ENCODE results near the gene BSCL2.
"Not testable (repeated sequence)": the region's sequence is repeated elsewhere in the genome, so short reads cannot be mapped to it uniquely, and the experiment has no call there.

Gene BSCL2

DNA sequence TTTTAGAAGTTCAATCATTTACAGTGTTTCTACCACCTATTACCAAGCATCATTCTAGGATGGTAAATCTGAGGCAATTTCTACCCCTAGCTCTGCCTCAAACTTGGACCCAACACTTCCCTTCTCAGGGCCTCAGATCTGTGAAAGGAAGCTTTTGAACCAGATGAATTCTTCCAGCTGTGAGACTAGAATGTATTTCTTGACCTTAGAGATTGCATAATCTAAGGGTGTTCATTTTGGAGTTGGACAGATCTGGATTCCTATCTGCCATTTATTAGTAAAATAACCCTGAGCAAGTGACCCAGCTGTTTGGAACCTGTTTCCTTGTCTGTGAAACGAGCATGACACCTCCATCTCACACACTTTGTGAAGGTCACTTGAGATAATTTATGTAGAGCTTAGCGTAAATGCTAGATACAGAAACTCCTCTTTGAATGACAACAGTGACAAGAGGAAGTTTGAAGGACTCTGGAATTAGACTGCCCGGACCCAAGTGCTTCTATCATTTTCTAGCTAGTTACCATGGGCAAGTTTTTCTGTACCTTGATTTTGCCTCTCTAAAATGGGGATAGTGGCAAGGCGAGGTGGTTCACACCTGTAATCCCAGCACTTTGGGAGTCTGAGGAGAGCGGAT is 50.3 kb downstream of the BSCL2 start:
- no peak for DNase-seq (ENCODE audit: low spot score)

DNA sequence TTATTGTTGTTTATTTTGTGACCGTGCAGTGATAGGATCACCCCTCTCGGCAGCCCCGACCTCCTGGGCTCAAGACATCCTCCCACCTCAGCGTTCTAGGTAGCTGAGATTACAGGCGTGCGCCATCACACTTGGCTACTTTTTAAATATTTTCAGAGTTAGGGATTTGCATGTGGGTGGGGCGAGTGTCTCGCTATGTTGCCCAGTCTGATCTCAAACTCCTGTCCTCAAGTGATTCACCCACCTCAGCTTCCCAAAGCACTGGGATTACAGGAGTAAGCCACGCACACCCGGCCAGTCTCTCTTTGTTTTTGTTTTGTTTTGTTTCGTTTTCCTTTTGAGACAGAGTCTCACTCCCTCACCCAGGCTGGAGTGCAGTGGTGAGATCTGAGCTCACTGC is 52.9 kb downstream of the BSCL2 start:
- no peak for DNase-seq (ENCODE audit: low spot score)

DNA sequence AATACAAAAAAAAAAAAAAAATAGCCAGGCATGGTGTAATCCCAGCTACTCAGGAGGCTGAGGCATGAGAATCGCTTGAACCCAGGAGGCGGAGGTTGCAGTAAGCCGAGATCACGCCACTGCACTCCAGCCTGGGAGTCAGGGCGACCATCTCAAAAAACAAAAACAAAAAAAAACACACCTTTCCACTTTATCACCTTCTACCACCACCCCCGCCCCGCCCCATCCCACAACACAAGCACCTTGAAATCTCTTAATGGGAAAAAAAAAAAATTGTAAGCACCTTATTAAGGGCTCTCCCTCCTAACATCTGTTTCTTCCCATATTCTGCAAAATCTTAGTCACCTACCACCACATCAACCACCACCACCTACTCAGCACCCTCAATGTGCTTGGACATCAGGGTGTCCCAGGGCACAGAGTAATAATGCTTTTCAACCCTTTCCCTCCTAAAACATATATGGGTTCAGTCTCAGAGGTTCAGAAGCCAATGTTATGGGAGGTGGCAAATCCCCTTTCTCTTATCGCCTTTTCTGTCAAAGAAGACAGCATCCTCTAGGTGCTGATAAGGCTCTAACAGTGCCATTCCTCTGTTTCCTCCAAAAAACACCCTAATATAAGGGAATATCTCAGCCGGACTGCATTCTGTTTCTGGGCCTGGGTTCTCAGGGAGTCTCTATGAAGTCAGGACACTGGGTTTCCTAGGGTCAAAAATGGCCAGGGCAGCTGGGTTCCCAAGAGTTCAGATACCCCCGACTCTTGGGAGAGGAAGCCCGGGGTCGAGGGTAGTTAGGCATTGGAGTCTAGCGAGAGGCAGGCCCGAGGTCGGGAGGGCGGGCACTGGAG is 54.8 kb downstream of the BSCL2 start:
- DNase-seq (ENCODE audit: low spot score) = peak; percentile 35

DNA sequence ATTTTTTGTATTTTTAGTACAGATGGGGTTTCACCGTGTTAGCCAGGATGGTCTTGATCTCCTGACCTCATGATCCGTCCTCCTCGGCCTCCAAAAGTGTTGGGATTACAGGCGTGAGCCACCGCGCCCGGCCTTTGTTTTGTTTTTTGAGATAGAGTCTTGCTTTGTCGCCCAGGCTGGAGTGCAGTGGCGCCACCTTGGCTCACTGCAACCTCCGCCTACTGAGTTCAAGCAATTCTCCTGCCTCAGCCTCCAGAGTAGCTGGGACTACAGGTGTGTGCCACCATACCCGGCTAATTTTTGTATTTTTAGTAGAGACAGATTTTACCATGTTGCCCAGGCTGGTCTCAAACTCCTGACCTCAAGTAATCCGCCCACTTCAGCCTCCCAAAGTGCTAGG is 56.9 kb downstream of the BSCL2 start:
- DNase-seq (ENCODE audit: low spot score) = not testable (repeated sequence)

DNA sequence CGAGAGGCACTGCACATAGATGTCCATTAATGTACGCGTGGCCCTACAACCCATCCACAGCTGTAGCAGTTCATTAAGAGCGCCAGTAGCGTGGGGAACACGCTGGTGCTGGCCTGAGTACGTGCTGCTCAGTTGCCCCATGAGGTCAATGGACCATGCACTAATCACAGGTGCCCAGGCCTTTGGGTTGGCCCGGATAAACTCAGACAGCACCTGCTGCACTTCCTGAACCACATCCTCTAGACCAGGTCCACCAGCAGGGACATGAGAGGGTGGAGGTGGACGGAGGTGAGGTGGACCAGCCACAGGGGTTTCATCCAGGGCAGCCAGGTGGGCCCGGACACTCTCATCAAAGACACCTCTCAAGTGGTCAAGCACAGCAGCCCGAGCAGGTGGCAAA is 57.7 kb downstream of the BSCL2 start:
- DNase-seq (ENCODE audit: low spot score) = no peak

DNA sequence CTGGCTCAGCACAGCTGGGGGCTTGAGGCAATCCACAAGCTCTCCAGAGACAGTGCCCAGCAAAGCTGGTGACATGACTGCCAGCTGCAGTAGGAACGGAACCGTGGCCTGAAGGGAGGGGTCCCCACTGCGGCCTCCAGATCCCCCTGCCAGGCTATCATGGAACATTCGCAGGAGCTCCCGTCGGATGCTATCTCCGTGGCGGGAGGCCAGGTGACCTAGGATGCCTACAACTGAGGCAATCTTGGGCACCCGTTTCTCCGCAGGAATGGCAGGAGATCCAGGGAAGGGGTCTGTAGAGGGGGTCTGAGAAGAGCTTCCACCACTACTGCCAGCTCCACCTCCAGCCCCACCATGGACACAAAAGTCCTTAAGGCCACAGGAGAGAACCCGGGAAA is 58.3 kb downstream of the BSCL2 start:
- no peak for DNase-seq (ENCODE audit: low spot score)

DNA sequence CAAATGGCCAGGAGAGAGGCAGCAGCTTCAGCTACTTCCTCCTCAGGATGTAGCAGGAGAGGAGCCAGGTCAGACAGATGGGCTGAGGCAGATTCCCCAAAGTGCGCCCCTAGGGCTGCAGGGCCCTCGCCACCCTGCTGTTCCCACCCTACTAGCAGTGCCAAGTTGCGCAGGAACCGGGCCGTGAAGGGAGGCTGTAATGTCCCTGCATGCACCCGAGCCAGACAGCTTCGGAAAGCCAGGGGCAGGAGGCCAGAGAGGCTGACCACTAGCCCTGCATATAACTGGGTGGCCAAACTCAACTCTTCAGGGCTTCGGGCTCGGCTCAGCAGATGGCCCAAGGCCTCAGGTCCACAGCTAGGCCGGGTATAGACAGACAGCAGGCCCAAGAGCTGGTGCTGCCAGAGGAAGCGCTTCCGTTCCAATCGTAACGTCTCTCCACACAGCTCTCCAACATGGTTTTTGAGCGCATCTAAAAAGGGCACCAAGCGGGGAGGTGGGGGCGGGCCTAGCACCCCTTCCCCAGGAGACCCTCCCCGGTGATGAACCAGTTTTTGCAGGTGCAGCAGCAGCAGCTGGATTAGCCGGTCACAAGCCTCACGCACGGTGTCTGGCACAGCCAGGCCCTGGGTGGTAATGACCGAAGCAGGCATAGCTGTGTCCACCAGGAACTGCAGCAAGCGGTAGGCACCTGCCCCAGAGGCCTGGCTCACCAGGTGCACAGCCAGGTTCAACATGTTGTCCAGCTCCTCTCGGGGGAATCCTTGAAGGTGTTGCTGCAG is 58.8 kb downstream of the BSCL2 start:
- DNase-seq (ENCODE audit: low spot score) = no peak

DNA sequence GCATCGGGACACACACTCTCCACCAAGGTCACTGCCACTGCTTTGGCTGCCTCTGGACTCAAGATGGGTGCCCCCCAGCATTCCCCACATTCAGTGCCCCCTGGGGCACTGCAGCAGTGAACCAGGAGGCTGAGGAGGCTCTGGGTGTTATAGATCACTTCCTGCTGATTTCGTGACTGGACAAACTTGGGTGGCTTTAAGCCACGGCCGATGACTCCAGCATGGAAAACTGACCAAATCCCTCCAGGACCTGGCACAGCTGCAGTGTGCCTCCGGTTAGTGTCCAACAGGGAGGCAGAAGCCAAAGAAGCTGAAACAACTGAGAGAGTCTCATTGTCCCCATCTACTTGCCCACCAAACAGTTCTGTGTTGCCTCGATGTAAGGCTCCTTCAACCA is 59.6 kb downstream of the BSCL2 start:
- no peak for DNase-seq (ENCODE audit: low spot score)

DNA sequence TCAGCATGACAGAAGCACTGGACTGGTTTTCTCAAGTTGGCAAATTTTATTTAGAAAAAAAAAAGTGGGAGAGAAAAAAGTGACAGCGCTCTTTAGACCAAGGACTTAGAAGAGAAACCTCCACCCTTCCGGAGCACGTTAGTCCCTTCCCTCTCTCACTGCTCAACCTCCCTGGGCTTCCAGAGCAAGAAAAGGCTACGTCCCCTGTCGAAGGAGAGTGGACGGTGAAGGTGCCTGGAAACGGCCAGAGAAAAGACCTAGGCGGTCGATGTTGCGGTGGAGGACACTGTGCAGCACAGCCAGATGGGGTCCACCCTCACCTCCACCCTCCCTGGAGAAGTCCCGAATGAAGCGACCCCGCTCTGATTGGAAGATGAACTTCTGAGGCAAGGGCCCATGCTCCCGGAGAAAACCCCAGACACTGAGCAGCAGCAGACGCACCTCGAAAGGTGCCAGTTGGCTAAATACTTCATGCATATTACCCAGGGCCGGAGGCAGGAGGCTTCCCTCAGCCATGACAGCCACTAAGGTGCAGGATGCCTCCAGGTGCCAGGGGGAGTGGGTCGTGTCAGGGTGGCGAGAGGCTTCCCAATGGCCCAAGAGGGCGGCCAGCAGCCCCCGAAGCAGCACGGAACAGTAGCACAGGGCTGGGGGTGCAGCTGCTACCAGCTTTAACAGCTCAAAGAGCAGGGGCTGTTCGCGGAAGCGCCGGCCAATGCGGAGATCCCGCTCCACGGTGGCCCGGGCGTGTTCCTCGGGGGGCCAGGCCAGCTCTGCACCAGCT is 60.2 kb downstream of the BSCL2 start:
- DNase-seq (ENCODE audit: low spot score) = no peak

DNA sequence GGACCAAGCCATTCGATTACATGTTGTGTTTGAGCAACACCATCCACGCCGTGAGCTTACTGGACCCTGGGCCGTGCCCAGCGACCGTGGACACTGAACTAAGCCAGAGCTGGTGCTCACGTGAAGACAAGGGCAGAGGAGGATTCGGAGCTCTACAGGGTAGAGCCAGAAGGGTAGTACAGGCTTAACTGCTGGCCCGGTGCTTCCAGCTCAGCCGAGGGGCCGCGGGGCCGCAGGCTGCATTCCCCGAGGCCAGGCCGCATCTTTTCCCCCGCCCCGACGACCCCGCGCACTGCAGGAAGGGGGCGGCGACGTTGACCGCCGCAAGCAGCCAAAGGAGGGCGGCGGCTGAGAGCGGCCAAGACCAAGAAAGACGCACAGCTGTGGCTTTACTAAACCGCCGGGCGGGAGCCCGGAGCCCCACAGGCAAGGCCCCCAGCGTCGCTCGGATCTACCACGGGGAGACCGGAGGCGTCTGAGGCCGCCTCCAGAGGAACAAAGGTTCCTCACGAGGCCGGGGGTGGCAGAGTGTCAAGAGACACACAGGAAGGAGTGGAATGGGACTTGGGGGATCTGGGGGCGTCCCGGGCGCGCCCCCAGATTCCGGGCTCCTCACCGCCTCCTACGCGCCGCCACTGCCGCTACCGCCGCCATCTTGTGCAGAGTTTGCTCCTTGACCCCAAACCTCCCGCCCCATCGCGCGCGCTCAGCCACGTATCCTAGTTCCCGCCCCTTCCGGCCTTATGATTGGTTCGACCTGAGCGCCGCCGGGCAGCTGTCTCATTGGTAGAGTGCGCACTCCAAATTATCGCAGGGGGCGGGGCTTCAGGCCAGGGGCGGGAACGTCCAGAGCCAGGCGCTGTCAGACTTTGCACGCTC is 61.0 kb downstream of the BSCL2 start, which contains the start of gene GANAB:
GANAB (minus strand) TSS at position 668 of the 879 bp plus-strand sequence; CDS start at position 654, 14 bp downstream.
- DNase-seq (ENCODE audit: low spot score) = peak; percentile 99

DNA sequence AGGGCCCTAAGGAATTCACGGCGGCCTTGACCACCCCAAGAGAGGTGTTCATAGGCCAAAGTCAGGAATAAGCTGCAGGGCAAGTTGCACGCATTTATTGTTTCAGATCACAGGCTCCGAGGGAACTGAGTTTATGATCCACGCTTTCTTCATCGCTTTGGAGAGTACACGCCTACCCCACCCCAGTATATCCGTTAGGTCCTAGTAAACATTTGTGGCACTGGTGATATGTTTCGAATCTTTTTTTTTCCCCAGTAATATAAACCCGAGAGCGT is 61.6 kb downstream of the BSCL2 start:
- DNase-seq (ENCODE audit: low spot score) = no peak

DNA sequence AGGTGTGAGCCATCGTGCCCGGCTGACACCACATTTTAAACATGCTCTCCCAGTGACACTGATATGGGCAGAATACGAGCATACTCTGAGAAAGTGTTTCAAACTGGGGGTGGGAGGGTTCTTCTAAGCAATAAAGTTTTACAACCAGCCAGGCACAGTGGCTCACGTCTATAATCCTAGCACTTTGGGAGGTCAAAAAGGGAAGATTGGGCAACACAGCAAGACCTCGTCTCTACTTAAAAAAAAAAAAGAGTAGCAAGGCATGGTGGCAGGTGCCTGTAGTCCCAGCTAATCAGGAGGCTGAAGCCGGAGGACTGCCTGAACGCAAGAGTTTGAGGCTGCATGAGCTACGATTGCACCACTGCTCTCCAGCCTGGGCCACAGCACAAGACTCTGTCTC is 63.0 kb downstream of the BSCL2 start:
- no peak for DNase-seq (ENCODE audit: low spot score)

All from HuH-7.5 (cell line).